Kidney epithelial cell (primary cell): ENCODE results near the gene ZBTB18. TPM values are rescaled to one million over a fixed set of nuclear protein-coding genes. Genes with fewer than 3 reads are reported as not detected.

Experiments used
- DNase-seq: peaks from one replicate; pipeline ENCODE4 v3.0.0-alpha.2; 2010; ENCODE audit warnings: low read depth
- H3K27me3 ChIP-seq: 2 replicates; pipeline ENCODE4 v1.6.0; 2011; ENCODE audit warnings: low read length; ENCODE audit not compliant: control insufficient read depth, insufficient read depth
- H3K36me3 ChIP-seq: 2 replicates; pipeline ENCODE4 v1.5.1; 2011; ENCODE audit warnings: low read length; ENCODE audit not compliant: control insufficient read depth, insufficient read depth
- H3K4me3 ChIP-seq: 2 replicates; pipeline ENCODE4 v1.5.1; 2011; ENCODE audit warnings: low read depth, mild to moderate bottlenecking, control low read depth, low read length
- total RNA-seq: library from RNA; depleted of rRNA; stranded (reverse); fragments of >200 nt; gene quantifications from 2 replicates; pipeline ENCODE4 v1.2.3, GENCODE V29; 2015
- TF ChIP-seq, protein P1 (sequence below): IDR thresholded peaks from 2 replicates; pipeline ENCODE4 v1.5.1; 2011; ENCODE audit warnings: mild to moderate bottlenecking, moderate library complexity, low read length, control low read depth, inconsistent platforms; ENCODE audit not compliant: insufficient read depth, poor library complexity, severe bottlenecking

The ZBTB18 gene
- total RNA-seq, 1 donor from 2014 or later: 8.7 TPM

DNA sequence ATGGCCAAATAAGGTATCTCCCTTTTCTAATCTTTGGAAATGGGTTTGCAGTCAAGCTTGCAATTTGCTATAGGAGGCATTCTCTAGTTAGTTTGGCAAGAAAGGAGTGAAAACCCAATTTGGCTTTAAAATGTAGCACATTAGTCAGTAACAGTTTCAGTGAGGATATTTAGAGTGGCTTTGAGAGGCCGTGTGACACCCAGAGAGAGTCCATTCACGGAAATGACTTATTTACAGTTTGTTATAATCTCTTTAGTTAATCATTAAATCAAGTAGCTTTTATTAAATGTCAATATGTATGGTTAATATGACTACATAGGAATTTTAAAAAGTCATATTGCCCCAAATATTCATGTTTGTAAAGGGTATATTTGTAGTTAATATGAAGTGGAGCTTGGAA is 9.6 kb downstream of the ZBTB18 start:
- Histone ChIP-seq H3K4me3 (no peak overlapping the region), H3K27me3 (no peaks in the 10 kb centered on the region), H3K36me3 (no peaks in the 10 kb centered on the region)
- DNase-seq: no peak
- TF ChIP-seq, protein P1, sequence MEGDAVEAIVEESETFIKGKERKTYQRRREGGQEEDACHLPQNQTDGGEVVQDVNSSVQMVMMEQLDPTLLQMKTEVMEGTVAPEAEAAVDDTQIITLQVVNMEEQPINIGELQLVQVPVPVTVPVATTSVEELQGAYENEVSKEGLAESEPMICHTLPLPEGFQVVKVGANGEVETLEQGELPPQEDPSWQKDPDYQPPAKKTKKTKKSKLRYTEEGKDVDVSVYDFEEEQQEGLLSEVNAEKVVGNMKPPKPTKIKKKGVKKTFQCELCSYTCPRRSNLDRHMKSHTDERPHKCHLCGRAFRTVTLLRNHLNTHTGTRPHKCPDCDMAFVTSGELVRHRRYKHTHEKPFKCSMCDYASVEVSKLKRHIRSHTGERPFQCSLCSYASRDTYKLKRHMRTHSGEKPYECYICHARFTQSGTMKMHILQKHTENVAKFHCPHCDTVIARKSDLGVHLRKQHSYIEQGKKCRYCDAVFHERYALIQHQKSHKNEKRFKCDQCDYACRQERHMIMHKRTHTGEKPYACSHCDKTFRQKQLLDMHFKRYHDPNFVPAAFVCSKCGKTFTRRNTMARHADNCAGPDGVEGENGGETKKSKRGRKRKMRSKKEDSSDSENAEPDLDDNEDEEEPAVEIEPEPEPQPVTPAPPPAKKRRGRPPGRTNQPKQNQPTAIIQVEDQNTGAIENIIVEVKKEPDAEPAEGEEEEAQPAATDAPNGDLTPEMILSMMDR: no peak

DNA sequence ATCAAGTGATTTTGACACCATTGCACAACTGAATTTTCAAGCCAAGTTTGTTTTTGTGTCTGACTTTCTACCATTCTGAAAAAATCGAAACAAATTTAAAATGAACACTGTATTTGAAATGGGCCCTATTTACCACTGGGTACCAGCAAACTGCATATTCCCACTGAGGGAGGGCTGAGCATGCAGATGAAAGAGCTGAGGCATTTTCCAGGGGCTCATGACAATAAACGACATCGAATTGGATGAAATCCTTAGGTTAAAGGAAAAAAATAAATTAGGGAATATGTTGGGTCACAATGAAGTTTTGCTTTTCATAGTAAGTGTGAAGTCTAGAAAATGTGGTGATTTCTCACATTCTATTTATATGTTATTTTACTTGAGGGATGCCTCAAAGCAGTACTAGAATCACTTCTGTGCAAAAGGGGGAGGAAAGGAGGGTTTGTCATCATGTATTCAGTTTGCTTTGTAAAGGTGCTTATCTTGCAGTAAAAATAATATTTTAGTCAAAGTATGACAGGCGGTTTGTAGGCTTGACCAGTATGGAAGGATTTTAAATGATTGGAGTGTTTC is 11.2 kb downstream of the ZBTB18 start:
- no peaks in the 10 kb centered on the region for H3K27me3 ChIP-seq
- no peak overlapping the region for H3K4me3 ChIP-seq
- TF ChIP-seq, protein P1: no peak
- no peaks in the 10 kb centered on the region for H3K36me3 ChIP-seq
- no peak for DNase-seq

DNA sequence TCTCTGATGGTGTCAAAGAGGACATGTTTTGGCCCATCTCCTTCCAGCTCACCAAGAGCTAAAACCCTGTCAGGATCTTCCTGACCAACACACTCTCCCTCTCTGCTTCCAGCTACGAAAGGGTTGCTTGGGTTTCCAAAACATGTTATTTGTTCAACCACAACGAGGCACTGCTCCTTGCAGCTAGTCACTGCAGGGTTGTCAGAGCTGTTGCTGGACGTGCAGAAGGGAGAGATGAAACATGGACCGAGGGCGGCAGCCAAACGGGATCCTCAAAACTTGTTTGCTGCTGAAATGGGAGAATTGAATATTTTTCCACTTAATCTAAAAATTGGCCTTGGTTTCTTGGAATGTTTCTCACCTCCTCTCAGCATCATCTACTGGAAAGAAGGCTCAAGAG is 12.4 kb downstream of the ZBTB18 start:
- TF ChIP-seq, protein P1: no peak
- no peak overlapping the region for H3K4me3 ChIP-seq
- no peaks in the 10 kb centered on the region for H3K36me3 ChIP-seq
- no peaks in the 10 kb centered on the region for H3K27me3 ChIP-seq
- no peak for DNase-seq

DNA sequence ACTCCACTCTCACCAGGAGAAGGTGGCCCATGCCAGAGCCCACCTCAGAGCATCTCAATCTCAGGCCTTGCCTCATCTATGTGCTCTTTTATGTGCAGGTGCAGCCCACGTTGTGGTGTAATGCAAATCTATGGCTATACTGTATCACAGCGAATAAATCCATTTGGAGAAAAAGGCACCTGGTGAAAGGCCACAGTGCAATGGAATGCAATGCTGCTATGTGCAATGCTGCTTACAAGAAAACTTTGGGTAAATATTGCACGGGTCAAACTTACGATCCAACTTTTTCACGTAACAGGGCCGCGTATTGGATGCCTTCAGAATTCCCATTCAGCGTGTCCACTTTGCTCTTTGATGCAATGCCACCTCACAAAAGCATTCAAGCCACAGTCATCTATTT is 13.5 kb downstream of the ZBTB18 start:
- TF ChIP-seq, protein P1: no peak
- Histone ChIP-seq H3K4me3 (no peak overlapping the region), H3K27me3 (no peaks in the 10 kb centered on the region), H3K36me3 (no peaks in the 10 kb centered on the region)
- no peak for DNase-seq

DNA sequence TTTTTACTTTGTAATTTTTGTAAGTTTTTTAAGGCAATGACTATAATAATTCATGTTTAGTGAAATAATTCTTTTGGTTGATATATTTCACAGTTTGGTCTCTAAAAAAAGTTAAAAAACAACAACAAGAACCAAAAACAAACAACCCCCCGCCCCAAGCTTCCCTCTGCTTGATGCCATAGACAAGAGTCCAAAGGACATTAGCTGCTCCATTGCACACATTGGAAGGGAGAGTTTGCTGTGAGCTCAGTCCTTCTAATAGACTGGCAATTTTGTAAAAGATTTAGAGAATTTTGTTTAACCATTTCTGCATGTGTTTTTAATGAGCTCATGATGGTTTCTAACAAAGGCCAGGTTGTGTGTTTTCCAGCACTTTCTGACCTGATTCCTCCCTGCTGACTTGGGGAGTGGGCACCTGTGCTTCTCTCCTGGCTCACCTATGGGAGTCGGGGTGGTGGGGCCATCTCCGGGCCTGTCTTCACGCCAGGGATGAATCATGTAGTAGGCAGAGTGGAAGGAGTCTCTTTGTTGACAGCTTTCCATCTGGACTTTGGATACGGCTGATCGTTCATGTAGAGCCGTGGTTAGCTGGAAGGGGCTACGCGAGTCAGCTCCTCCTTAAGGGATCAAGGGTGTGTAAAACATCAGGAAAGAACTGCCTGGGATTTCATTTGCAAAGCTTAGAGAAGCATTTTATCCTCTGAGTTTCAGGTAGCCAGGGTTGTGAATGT is 14.1 kb downstream of the ZBTB18 start:
- no peak overlapping the region for H3K4me3 ChIP-seq
- H3K36me3 ChIP-seq: no peaks in the 10 kb centered on the region
- H3K27me3 ChIP-seq: no peaks in the 10 kb centered on the region
- TF ChIP-seq, protein P1: no peak
- peak; percentile 42 for DNase-seq
